ENCODE data around the gene TBL1X. TPM values are rescaled to one million over a fixed set of nuclear protein-coding genes. Genes with fewer than 3 reads are reported as not detected.

The TBL1X gene
- total and polyA plus RNA-seq, 2 of the 13 experiments (the other 11 are each of a cell fraction or from before 2014, with no cell fraction given) = 17.6 to 19.9 TPM

- TF ChIP-seq ELF4 (CRISPR knock-in tag; IDR thresholded peaks at IDR 0.05; ENCODE audit: borderline replicate concordance) (no peak), PBX3 (CRISPR knock-in tag; IDR thresholded peaks at IDR 0.05; ENCODE audit: borderline replicate concordance) (no peak), CHD4 (IDR thresholded peaks at IDR 0.05; ENCODE audit: borderline replicate concordance, low read length) (no peak), ZNF776 (CRISPR knock-in tag; IDR thresholded peaks at IDR 0.05) (no peak), STAT6 (CRISPR knock-in tag; IDR thresholded peaks at IDR 0.05; ENCODE audit: borderline replicate concordance) (no peak), ZNF530 (CRISPR knock-in tag; IDR thresholded peaks at IDR 0.05; ENCODE audit: low read depth) (no peak)
These were observed 113.4 kb downstream of the TBL1X start (continued) for GRCh38 chrX:9578083-9578779.

- ATAC-seq = no peak
- in situ Hi-C loops (cut with HindIII; ENCODE audit: extremely low pct_ligation_motif_present, low pct_unique_long_range_greater_than_20kb) (no loop called here), intact Hi-C loops (cut with micrococcal nuclease; ENCODE audit: unreplicated experiment) (no loop called here)
- BruUV-seq (replicated peaks) = no TSS peak
- no peak for DNase-seq (ENCODE audit: low spot score)
- no peak for FAIRE-seq
- H3K27me3 ChIP-seq (ENCODE audit: control insufficient read depth in 1 of 2, insufficient read depth in 2 of 2, low read length in 2 of 2) = no peaks in the 10 kb centered on the region
- peaks cover 21% of the 10 kb centered on the region for H4K20me1 ChIP-seq (ENCODE audit: insufficient read depth, low read length)
- no peak overlapping the region for H2AFZ ChIP-seq (ENCODE audit: low read length)
- WGBS (ENCODE audit: low lambda C conversion rate) = 84% methylated on average over 8 of the region's 8 CpGs
- no peak overlapping the region for H3K9ac ChIP-seq (ENCODE audit: insufficient read depth, low read depth, low read length)
- no peak overlapping the region for H3K27ac ChIP-seq (ENCODE audit: extremely low read length, insufficient read depth, low read length)
- H3K9me3 ChIP-seq (ENCODE audit: low read length) = no peaks in the 10 kb centered on the region
- H3K4me1 ChIP-seq (ENCODE audit: insufficient read depth, low read length) = no peaks in the 10 kb centered on the region
- peak; percentile 19; the same call in 1 of the 2 replicates for TF ChIP-seq MAFF (IDR thresholded peaks at IDR 0.05; ENCODE audit: low read depth, low read length)
- no peak for TF ChIP-seq ZNF124 (CRISPR knock-in tag; IDR thresholded peaks at IDR 0.05)
- TF ChIP-seq MAFK (conservative IDR thresholded peaks at IDR 0.05 in 1 of 2, IDR thresholded peaks at IDR 0.05 in 1 of 2; ENCODE audit: low read length in 2 of 2) = peak in 1 of 2 experiments; percentile 61; a peak in 2 of 4 replicates
- POLR2A ChIA-PET = no interaction called here
- H3K4me3 ChIP-seq (replicated peaks in 1 of 3; ENCODE audit: insufficient read depth in 1 of 3, low read depth in 2 of 3, low read length in 3 of 3) = no peak overlapping the region
- peaks cover 25% of the 10 kb centered on the region for H3K79me2 ChIP-seq (ENCODE audit: insufficient read depth, low read length)
- H3K4me2 ChIP-seq (ENCODE audit: low read depth, low read length) = no peak overlapping the region
- CTCF ChIA-PET (ENCODE audit: low intra/inter-chr PET ratio, low total read pairs) = no interaction called here
- no peaks in the 10 kb centered on the region; a peak in 2 of 5 replicates for H3K36me3 ChIP-seq (replicated peaks in 1 of 2; ENCODE audit: control insufficient read depth in 1 of 2, insufficient read depth in 2 of 2, low read length in 2 of 2)
These were observed 117.0 kb downstream of the TBL1X start for GRCh38 chrX:9581771-9582385.
